ENCODE results near the gene ZNF439. TPM values are rescaled to one million over a fixed set of nuclear protein-coding genes. Genes with fewer than 3 reads are reported as not detected.

ZNF439 gene
- total RNA-seq = 74.8 TPM

DNA sequence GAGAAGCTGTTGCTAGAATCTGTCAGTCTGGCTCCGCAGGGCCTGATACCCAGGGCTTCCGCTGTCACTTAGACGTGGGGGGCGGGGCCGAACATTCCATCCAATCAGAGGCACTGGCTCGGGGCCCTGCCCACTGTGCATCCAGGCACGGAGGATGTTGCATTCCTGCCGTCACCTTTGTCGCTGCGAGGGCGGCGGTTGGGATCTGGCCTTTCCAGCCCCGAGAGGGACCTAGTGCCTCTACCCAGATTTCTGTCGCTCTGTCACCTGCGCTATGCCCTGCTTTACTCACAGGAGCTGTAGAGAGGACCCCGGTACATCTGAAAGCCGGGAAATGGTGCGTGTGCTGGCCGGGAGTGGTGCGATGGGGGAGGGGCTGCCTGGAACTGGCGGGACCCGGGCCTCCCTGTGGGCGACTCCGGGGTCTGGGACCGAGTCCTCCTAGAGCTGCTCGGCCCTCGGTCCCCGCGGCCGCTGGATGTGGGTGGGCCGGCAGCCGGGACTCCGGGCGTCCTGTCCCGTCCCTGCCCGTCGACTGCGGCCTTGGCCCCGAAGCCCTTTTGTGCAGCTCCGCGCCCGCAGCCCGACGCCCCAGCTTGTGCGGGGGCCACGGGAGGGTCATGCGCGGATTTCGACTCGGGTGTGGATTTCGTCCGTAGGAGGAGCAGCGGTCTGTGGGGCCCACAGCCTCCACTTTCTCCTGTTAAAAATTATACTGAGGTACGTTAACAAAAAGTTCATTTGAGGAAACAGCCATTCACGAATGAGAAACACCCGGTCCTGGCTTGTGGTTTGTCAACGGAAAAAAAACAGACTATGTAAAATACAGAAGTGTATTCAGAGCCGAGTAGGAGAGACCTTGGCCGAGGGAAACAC is at the start of gene ZNF439:
Gene ZNF439, plus strand, starts transcription at position 133 of the 876 bp plus-strand sequence. Its CDS starts 142 bp downstream, at position 275.

DNA sequence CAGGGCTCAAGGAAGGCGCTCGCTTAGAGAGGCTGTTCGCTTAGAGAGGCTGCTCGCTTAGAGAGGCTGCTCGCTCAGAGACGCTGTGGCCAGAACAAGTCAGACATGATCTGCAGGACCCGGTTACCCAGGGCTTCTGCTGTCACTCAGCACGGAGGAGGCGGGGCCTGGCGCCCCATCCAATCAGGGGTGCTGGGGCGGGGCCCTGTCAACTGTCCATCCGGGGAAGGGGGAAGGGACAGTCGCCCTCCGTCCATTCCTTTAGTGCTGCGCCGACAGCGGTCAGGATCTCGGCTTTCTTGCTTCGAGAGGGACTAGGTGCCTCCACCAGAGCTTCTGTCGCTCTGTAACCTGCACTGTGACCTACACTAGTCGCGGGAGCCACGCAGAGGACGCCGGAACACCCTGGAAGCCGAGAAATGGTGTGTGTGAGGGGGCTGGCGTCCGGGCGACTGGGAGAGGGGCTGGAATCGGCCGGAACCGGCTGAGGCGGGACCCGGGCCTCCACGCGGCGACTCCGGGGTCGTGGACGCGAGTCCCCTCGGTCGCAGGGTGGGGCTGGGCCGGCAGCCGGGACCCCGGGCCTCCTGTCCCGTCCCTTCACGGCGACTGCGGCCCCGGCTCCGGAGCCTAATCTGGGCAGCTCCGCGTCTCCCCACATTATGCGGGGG is 34.4 kb upstream of the ZNF439 start, which contains the start of gene ZNF440:
Gene ZNF440, plus strand, starts transcription at position 245 of the 671 bp plus-strand sequence. Its CDS starts 175 bp downstream, at position 420.

DNA sequence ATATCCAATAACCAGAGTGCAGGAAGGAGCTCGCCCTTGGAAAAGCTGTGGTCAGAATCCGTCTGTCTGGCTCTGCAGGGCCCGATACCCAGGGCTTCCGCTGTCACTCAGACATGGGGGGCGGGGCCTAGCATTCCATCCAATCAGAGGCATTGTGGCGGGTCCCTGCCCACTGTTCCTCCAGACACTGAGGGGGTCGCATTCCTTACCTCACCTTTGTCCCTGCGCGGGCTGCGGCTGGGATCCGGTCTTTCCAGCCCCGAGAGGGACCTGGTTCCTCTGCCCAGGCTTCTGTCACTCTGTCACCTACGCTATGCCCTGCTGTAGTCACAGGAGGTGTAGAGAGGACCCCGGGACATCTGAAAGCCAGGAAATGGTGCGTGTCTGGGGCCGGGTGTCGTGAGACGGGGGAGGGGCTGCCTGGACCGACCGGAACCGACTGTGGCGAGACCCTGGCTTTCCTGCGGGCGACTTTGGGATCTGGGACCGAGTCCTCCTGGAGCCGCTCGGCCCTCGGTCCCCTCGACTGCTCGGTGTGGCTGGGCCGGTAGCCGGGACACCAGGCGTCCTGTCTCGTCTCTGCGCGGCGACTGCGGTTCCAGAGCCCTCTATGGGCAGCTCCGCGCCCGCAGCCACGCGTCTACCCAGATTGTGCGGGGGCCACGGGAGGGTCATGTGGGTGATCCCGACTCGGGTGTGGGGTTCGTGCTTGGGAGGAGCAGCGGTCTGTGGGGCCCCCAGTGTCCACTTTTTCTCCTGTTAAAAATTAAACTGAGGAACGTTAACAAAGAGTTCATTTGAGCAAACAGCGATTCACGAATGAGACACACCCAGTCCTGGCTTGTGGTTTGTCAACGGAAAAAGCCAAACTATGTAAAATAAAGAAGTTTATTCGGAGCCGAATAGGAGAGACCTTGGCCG is 39.3 kb downstream of the ZNF439 start, which contains the start of gene ZNF69:
Gene ZNF69, plus strand, starts transcription at position 172 of the 921 bp plus-strand sequence. Its CDS starts 142 bp downstream, at position 314.

Other genes with a start within 250 kb of the ZNF439 start
- gene ZNF823, start 109.8 kb upstream of the ZNF439 start, total RNA-seq = 15.7 TPM
- gene ZNF441, start 81.7 kb upstream of the ZNF439 start, total RNA-seq = 48.8 TPM
- 18.5 TPM for gene ZNF491, start 50.2 kb upstream of the ZNF439 start, total RNA-seq
- 31.6 TPM for gene ZNF440, start 34.5 kb upstream of the ZNF439 start, total RNA-seq
- gene ZNF69, start 39.1 kb downstream of the ZNF439 start, total RNA-seq = 65.7 TPM
- gene ZNF700, start 76.4 kb downstream of the ZNF439 start, total RNA-seq = 29.7 TPM
- gene ZNF763, start 116.3 kb downstream of the ZNF439 start, total RNA-seq = 9.1 TPM
- 26.3 TPM for gene ZNF433, start 187.0 kb downstream of the ZNF439 start, total RNA-seq
- 0.63 TPM for gene ZNF878, start 204.2 kb downstream of the ZNF439 start, total RNA-seq
- gene ZNF844, start 216.0 kb downstream of the ZNF439 start, total RNA-seq = 19.4 TPM